Measurements from ENCODE around the gene PMEPA1.

DNA sequence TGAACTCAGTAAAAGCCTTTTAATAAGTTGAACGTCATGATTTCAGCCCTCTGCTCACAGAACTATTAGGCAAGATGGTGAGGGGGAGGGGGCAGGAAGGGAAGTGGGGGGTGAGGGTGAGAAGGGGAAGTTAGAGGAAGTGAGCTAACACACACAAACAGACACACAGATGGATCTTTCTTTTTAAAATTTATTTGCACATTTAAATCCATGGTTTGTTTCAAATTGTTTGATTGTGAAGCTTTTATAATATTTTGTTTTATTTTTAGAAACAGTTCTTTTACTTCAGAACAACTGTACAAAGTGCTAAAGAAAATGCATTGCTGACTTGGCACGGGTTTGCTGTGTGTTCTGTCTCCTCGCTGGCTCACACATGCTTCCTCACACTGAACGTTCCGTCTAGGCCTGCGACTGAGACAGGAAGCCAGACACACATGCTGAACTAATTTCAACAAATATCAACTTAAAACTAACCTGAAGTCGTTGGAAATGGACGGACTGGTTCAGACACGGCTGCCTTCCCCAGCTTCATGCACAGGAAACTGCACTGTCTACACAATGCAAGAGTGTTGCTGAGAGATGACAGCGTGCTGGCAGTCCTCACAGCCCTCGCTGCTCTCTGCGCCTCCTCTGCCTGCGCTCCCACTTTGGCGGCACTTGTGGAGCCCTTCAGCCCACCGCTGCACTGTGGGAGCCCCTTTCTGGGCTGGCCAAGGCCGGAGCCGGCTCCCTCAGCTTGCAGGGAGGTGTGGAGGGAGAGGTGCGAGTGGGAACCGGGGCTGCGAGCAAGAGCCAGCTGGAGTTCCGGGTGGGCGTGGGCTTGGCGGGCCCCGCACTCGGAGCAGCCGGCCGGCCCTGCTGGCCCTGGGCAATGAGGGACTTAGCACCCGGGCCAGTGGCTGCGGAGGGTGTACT lies 81.5 kb downstream of the PMEPA1 start:
- TF ChIP-seq EZH2phosphoT487 (IDR thresholded peaks at IDR 0.05; ENCODE audit: unreplicated experiment), result no peak
- TF ChIP-seq, protein P1, sequence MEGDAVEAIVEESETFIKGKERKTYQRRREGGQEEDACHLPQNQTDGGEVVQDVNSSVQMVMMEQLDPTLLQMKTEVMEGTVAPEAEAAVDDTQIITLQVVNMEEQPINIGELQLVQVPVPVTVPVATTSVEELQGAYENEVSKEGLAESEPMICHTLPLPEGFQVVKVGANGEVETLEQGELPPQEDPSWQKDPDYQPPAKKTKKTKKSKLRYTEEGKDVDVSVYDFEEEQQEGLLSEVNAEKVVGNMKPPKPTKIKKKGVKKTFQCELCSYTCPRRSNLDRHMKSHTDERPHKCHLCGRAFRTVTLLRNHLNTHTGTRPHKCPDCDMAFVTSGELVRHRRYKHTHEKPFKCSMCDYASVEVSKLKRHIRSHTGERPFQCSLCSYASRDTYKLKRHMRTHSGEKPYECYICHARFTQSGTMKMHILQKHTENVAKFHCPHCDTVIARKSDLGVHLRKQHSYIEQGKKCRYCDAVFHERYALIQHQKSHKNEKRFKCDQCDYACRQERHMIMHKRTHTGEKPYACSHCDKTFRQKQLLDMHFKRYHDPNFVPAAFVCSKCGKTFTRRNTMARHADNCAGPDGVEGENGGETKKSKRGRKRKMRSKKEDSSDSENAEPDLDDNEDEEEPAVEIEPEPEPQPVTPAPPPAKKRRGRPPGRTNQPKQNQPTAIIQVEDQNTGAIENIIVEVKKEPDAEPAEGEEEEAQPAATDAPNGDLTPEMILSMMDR (conservative IDR thresholded peaks at IDR 0.05; ENCODE audit: low read depth in 2 of 2), result no peak
- no peak for TF ChIP-seq POLR2AphosphoS5 (IDR thresholded peaks at IDR 0.05; ENCODE audit: low read depth)
- no peak for TF ChIP-seq EZH2 (IDR thresholded peaks at IDR 0.05; ENCODE audit: low read depth, unreplicated experiment)
- TF ChIP-seq, protein P2, sequence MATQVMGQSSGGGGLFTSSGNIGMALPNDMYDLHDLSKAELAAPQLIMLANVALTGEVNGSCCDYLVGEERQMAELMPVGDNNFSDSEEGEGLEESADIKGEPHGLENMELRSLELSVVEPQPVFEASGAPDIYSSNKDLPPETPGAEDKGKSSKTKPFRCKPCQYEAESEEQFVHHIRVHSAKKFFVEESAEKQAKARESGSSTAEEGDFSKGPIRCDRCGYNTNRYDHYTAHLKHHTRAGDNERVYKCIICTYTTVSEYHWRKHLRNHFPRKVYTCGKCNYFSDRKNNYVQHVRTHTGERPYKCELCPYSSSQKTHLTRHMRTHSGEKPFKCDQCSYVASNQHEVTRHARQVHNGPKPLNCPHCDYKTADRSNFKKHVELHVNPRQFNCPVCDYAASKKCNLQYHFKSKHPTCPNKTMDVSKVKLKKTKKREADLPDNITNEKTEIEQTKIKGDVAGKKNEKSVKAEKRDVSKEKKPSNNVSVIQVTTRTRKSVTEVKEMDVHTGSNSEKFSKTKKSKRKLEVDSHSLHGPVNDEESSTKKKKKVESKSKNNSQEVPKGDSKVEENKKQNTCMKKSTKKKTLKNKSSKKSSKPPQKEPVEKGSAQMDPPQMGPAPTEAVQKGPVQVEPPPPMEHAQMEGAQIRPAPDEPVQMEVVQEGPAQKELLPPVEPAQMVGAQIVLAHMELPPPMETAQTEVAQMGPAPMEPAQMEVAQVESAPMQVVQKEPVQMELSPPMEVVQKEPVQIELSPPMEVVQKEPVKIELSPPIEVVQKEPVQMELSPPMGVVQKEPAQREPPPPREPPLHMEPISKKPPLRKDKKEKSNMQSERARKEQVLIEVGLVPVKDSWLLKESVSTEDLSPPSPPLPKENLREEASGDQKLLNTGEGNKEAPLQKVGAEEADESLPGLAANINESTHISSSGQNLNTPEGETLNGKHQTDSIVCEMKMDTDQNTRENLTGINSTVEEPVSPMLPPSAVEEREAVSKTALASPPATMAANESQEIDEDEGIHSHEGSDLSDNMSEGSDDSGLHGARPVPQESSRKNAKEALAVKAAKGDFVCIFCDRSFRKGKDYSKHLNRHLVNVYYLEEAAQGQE (IDR thresholded peaks at IDR 0.05; ENCODE audit: unreplicated experiment), result no peak
- TF ChIP-seq NANOG (IDR thresholded peaks at IDR 0.05; ENCODE audit: borderline replicate concordance), result no peak
- TF ChIP-seq CREB1 (CRISPR knock-in tag; IDR thresholded peaks at IDR 0.05; ENCODE audit: low read depth), result no peak
- no peak for TF ChIP-seq STAT1 (IDR thresholded peaks at IDR 0.05; ENCODE audit: unreplicated experiment)
- TF ChIP-seq JUNB (IDR thresholded peaks at IDR 0.05; ENCODE audit: unreplicated experiment), result no peak
- no peak for TF ChIP-seq ZNF331 (CRISPR knock-in tag; IDR thresholded peaks at IDR 0.05; ENCODE audit: low read depth)
- TF ChIP-seq, protein P3, sequence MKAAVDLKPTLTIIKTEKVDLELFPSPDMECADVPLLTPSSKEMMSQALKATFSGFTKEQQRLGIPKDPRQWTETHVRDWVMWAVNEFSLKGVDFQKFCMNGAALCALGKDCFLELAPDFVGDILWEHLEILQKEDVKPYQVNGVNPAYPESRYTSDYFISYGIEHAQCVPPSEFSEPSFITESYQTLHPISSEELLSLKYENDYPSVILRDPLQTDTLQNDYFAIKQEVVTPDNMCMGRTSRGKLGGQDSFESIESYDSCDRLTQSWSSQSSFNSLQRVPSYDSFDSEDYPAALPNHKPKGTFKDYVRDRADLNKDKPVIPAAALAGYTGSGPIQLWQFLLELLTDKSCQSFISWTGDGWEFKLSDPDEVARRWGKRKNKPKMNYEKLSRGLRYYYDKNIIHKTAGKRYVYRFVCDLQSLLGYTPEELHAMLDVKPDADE (IDR thresholded peaks at IDR 0.05), result no peak
- no peak for TF ChIP-seq ZNF114 (CRISPR knock-in tag; IDR thresholded peaks at IDR 0.05)
- TF ChIP-seq, protein P4, sequence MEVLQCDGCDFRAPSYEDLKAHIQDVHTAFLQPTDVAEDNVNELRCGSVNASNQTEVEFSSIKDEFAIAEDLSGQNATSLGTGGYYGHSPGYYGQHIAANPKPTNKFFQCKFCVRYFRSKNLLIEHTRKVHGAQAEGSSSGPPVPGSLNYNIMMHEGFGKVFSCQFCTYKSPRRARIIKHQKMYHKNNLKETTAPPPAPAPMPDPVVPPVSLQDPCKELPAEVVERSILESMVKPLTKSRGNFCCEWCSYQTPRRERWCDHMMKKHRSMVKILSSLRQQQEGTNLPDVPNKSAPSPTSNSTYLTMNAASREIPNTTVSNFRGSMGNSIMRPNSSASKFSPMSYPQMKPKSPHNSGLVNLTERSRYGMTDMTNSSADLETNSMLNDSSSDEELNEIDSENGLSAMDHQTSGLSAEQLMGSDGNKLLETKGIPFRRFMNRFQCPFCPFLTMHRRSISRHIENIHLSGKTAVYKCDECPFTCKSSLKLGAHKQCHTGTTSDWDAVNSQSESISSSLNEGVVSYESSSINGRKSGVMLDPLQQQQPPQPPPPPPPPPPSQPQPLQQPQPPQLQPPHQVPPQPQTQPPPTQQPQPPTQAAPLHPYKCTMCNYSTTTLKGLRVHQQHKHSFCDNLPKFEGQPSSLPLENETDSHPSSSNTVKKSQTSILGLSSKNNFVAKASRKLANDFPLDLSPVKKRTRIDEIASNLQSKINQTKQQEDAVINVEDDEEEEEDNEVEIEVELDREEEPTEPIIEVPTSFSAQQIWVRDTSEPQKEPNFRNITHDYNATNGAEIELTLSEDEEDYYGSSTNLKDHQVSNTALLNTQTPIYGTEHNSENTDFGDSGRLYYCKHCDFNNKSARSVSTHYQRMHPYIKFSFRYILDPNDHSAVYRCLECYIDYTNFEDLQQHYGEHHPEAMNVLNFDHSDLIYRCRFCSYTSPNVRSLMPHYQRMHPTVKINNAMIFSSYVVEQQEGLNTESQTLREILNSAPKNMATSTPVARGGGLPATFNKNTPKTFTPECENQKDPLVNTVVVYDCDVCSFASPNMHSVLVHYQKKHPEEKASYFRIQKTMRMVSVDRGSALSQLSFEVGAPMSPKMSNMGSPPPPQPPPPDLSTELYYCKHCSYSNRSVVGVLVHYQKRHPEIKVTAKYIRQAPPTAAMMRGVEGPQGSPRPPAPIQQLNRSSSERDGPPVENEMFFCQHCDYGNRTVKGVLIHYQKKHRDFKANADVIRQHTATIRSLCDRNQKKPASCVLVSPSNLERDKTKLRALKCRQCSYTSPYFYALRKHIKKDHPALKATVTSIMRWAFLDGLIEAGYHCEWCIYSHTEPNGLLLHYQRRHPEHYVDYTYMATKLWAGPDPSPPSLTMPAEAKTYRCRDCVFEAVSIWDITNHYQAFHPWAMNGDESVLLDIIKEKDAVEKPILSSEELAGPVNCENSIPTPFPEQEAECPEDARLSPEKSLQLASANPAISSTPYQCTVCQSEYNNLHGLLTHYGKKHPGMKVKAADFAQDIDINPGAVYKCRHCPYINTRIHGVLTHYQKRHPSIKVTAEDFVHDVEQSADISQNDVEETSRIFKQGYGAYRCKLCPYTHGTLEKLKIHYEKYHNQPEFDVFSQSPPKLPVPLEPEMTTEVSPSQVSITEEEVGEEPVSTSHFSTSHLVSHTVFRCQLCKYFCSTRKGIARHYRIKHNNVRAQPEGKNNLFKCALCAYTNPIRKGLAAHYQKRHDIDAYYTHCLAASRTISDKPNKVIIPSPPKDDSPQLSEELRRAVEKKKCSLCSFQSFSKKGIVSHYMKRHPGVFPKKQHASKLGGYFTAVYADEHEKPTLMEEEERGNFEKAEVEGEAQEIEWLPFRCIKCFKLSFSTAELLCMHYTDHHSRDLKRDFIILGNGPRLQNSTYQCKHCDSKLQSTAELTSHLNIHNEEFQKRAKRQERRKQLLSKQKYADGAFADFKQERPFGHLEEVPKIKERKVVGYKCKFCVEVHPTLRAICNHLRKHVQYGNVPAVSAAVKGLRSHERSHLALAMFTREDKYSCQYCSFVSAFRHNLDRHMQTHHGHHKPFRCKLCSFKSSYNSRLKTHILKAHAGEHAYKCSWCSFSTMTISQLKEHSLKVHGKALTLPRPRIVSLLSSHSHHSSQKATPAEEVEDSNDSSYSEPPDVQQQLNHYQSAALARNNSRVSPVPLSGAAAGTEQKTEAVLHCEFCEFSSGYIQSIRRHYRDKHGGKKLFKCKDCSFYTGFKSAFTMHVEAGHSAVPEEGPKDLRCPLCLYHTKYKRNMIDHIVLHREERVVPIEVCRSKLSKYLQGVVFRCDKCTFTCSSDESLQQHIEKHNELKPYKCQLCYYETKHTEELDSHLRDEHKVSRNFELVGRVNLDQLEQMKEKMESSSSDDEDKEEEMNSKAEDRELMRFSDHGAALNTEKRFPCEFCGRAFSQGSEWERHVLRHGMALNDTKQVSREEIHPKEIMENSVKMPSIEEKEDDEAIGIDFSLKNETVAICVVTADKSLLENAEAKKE (CRISPR knock-in tag; IDR thresholded peaks at IDR 0.05), result no peak

Measured in GM23338 (cell line).